ENCODE data around the gene RBMS3. TPM values are rescaled to one million over a fixed set of nuclear protein-coding genes. Genes with fewer than 3 reads are reported as not detected.

RBMS3 gene
- total RNA-seq, 4 donors from 2014 or later = 3.8 to 18.7 (median 14.6) TPM

DNA sequence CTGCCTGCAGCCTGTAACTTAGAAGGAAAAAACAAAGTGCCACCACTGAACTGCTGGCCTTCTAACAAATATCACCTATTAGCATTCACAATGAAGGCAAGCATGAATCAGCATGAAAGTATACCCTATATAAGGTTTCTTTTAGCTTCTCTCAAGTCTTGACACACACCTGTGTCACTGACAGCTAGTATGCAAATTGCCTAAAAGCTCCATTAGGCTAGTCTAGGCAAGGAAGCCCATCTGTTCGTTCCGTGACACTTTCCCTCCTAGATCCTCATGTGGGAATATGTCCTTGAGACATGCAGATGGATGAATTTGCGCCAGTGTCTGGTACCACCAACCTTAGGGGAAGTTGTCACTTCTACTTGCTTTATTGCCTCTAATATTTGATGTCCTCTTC lies 129.3 kb downstream of the RBMS3 start:
- no peak overlapping the region for H3K4me3 ChIP-seq
- TF ChIP-seq POLR2A (IDR thresholded peaks at IDR 0.05) (no peak), EP300 (IDR thresholded peaks at IDR 0.05; ENCODE audit: low read depth) (no peak), POLR2AphosphoS5 (IDR thresholded peaks at IDR 0.05) (no peak)
- TF ChIP-seq, protein P1, sequence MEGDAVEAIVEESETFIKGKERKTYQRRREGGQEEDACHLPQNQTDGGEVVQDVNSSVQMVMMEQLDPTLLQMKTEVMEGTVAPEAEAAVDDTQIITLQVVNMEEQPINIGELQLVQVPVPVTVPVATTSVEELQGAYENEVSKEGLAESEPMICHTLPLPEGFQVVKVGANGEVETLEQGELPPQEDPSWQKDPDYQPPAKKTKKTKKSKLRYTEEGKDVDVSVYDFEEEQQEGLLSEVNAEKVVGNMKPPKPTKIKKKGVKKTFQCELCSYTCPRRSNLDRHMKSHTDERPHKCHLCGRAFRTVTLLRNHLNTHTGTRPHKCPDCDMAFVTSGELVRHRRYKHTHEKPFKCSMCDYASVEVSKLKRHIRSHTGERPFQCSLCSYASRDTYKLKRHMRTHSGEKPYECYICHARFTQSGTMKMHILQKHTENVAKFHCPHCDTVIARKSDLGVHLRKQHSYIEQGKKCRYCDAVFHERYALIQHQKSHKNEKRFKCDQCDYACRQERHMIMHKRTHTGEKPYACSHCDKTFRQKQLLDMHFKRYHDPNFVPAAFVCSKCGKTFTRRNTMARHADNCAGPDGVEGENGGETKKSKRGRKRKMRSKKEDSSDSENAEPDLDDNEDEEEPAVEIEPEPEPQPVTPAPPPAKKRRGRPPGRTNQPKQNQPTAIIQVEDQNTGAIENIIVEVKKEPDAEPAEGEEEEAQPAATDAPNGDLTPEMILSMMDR (IDR thresholded peaks at IDR 0.05) = no peak
- no peaks in the 10 kb centered on the region for H3K27me3 ChIP-seq
- no peak for DNase-seq
- 80% methylated on average over 3 of the region's 3 CpGs; no CpG with 5 or more reads in 1 of the 2 donors for whole genome bisulfite sequencing, 2 donors (ENCODE audit: low coverage in 1 of 2)
- no peaks in the 10 kb centered on the region for H3K9me3 ChIP-seq
- intact Hi-C loops (cut with DNase I; ENCODE audit: low total_unique reads) (no loop called here), in situ Hi-C loops (cut with MboI; ENCODE audit: low pct_ligation_motif_present in 1 of 4, low pct_unique_long_range_greater_than_20kb in 1 of 4, low sequenced_read_pairs in 3 of 4) (no loop called here)
- H3K27ac ChIP-seq = no peak overlapping the region
- H3K36me3 ChIP-seq = no peaks in the 10 kb centered on the region
- no peaks in the 10 kb centered on the region for H3K4me1 ChIP-seq

DNA sequence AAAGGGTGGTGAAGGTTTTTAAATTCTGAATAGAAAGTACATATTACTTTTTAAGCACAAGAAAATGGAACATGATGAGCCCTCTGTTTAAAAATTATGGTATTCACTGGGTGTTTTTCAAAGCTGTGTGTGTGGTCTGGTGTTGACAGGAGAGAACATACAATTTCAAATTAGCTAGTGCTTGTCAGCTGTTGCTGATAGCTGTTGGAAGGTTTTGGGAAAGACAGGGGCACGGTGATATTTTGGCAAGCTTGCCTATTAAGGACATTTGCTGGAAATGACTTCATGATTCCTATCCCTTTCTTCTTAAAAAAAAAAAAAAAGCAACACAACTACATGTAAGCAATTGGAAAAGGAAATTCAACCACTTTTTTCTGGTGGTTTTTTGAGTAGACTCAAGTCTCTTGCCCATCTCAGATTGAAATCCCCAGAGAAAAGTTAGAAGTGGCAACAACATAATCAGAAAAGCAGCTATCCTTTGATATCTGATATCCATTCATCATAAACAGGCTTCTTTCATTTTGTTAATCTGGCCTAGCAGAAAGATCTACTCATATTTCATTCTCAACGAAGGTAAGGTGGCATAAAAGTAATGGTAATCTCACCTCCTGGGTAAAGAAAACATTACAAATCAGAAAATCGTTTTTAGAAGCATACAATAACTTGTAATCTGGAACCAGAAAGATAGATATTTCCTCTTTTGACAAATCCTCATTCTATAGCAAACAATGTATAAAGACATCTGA lies 130.0 kb downstream of the RBMS3 start:
- Histone ChIP-seq H3K9me3 (no peaks in the 10 kb centered on the region), H3K27me3 (no peaks in the 10 kb centered on the region), H3K4me1 (no peaks in the 10 kb centered on the region), H3K27ac (no peak overlapping the region), H3K4me3 (no peak overlapping the region), H3K36me3 (no peaks in the 10 kb centered on the region)
- intact Hi-C loops (cut with DNase I; ENCODE audit: low total_unique reads) = no loop called here
- no peak for DNase-seq
- TF ChIP-seq, protein P1 (IDR thresholded peaks at IDR 0.05) = no peak
- TF ChIP-seq POLR2AphosphoS5 (IDR thresholded peaks at IDR 0.05) (no peak), EP300 (IDR thresholded peaks at IDR 0.05; ENCODE audit: low read depth) (no peak), POLR2A (IDR thresholded peaks at IDR 0.05) (no peak)
- WGBS, 2 donors (ENCODE audit: low coverage in 1 of 2) = 58 to 59% methylated on average over 3 of the region's 3 CpGs
- in situ Hi-C loops (cut with MboI; ENCODE audit: low pct_ligation_motif_present in 1 of 4, low pct_unique_long_range_greater_than_20kb in 1 of 4, low sequenced_read_pairs in 3 of 4) = no loop called here

DNA sequence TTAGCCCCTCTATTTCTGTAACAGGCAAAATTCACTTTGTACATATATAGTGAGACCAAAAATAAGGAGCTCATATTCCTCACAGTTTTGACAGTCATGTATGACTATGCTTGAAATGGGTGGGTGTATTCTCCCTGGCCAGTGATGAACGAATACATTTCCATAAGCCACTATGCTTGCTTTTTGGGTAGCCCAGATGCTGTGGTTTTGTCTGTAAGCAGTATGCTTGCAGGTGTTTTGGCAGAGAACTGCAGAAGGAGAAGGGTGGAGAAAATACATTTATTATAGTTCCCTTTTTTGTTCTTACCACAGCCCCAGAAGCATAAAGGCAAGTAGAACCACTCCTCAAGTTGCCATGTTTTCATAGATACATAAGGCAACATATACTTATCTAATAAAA lies 131.2 kb downstream of the RBMS3 start:
- in situ Hi-C loops (cut with MboI; ENCODE audit: low pct_ligation_motif_present in 1 of 4, low pct_unique_long_range_greater_than_20kb in 1 of 4, low sequenced_read_pairs in 3 of 4) = no loop called here
- Histone ChIP-seq H3K4me1 (no peaks in the 10 kb centered on the region), H3K9me3 (no peaks in the 10 kb centered on the region), H3K4me3 (no peak overlapping the region), H3K36me3 (no peaks in the 10 kb centered on the region), H3K27ac (no peak overlapping the region), H3K27me3 (no peaks in the 10 kb centered on the region)
- DNase-seq = no peak
- 0 to 83% methylated on average over 1 of the region's 1 CpG for WGBS, 2 donors (ENCODE audit: low coverage in 1 of 2)
- intact Hi-C loops (cut with DNase I; ENCODE audit: low total_unique reads) = no loop called here
- TF ChIP-seq POLR2A (IDR thresholded peaks at IDR 0.05) = no peak
- TF ChIP-seq, protein P1 (IDR thresholded peaks at IDR 0.05) = no peak
- TF ChIP-seq EP300 (IDR thresholded peaks at IDR 0.05; ENCODE audit: low read depth) = no peak
- no peak for TF ChIP-seq POLR2AphosphoS5 (IDR thresholded peaks at IDR 0.05)

DNA sequence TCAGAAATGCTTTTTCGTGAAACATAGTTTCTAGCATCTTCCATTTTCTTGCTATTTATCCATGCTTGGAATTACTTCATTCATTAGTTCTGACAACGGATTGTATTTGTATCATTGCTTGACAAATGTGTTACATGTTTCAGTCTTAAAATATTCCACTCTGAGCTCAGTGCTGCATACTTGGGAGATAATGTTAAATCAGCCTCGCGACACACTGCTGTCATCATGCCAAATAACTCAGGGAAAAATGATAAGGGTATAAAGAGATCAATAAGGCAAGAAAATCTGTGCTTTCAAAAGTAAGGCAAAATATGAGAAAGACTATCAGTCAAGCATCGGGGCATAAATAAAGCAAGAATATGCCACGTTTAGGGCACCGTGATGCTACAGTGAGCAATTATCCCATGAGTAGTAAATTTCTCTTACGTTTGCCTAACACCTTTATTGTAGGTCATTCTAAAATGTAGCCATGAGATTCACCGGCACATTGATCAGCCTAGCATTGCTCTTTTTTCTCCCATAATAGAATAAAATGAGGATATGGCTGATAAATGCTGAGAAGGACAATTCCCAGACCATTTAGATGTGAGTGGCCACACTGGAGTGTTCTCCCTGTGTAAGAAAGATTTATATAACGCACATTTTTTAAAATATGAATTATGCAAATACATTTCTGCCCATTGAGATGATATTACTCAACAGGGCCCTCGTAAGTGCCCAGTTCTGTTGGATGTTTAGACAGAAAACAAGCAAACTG lies 133.8 kb downstream of the RBMS3 start:
- no peak overlapping the region for H3K27ac ChIP-seq
- in situ Hi-C loops (cut with MboI; ENCODE audit: low pct_ligation_motif_present in 1 of 4, low pct_unique_long_range_greater_than_20kb in 1 of 4, low sequenced_read_pairs in 3 of 4) = no loop called here
- no peak for DNase-seq
- intact Hi-C loops (cut with DNase I; ENCODE audit: low total_unique reads) = no loop called here
- no peaks in the 10 kb centered on the region for H3K9me3 ChIP-seq
- WGBS, 2 donors (ENCODE audit: low coverage in 1 of 2) = 62 to 81% methylated on average over 11 of the region's 11 CpGs
- H3K27me3 ChIP-seq = no peaks in the 10 kb centered on the region
- TF ChIP-seq POLR2AphosphoS5 (IDR thresholded peaks at IDR 0.05) = no peak
- no peak for TF ChIP-seq POLR2A (IDR thresholded peaks at IDR 0.05)
- TF ChIP-seq, protein P1 (IDR thresholded peaks at IDR 0.05) = no peak
- no peak overlapping the region for H3K4me3 ChIP-seq
- H3K36me3 ChIP-seq = no peaks in the 10 kb centered on the region
- H3K4me1 ChIP-seq = no peaks in the 10 kb centered on the region
